HepG2 (cell line): Measurements from ENCODE around the gene TTC1. TPM values are rescaled to one million over a fixed set of nuclear protein-coding genes. Genes with fewer than 3 reads are reported as not detected.

Source experiments
- ATAC-seq: fragments of 200-7000 bp; cut with Tn5 transposase; 3 replicates; pipeline ENCODE4 v1.9.1; 2020; ENCODE audit warnings: mild to moderate bottlenecking, moderate library complexity
- BruUV-seq: library from RNA; stranded (reverse); fragments of 400-500 nt; replicated peaks from 2 replicates; lab custom pipeline; 2021; lab: Mats Ljungman, UMichigan
- CTCF ChIA-PET: fragments of 300-600 bp; formaldehyde crosslinking; extraction: SDS; loops from one replicate; lab custom pipeline; 2021; ENCODE audit warnings: low total read pairs, inconsistent platforms, low intra/inter-chr PET ratio; lab: Yijun Ruan, JAX
- POLR2A ChIA-PET: fragments of 350-600 bp; sonication (Branson Sonifier 250); formaldehyde crosslinking; loops from one replicate; lab custom pipeline; 2020; ENCODE audit warnings: antibody characterized with exemption, inconsistent platforms; lab: Yijun Ruan, JAX
- DNase-seq: peaks from one replicate; pipeline ENCODE4 v3.0.0-alpha.2; 2015; ENCODE audit warnings: low spot score
- FAIRE-seq: peaks from 3 replicates; lab custom pipeline; 2011; peaks lifted over from hg19 to GRCh38; lab: Jason Lieb, UNC
- H2AFZ ChIP-seq: one replicate; pipeline ENCODE4 v1.6.1; 2011; ENCODE audit warnings: low read length, inconsistent platforms
- H3K27ac ChIP-seq: fragments of 300-600 bp; 3 replicates; pipeline ENCODE4 v1.8.0; 2011; ENCODE audit warnings: mixed run types, mild to moderate bottlenecking, mixed read lengths, low read length, inconsistent platforms; ENCODE audit not compliant: insufficient read depth; ENCODE audit errors: extremely low read length
- H3K27me3 ChIP-seq, 2 experiments: fragments of 200-600 bp in 1 of 2; 2 replicates in 1 of 2; 3 replicates in 1 of 2; pipeline versions ENCODE4 v1.6.0 to v1.8.0; 2011; ENCODE audit warnings: low read length in 2 of 2, mild to moderate bottlenecking in 2 of 2, moderate library complexity in 2 of 2, inconsistent platforms in 1 of 2; ENCODE audit not compliant: insufficient read depth in 2 of 2, control insufficient read depth in 1 of 2
- H3K36me3 ChIP-seq, 2 experiments: fragments of 200-600 bp in 1 of 2; replicated peaks in 1 of 2; 2 replicates in 1 of 2; 3 replicates in 1 of 2; pipeline versions ENCODE4 v1.5.1 to v1.8.0; 2011; ENCODE audit warnings: low read length in 2 of 2, inconsistent platforms in 1 of 2; ENCODE audit not compliant: insufficient read depth in 2 of 2, control insufficient read depth in 1 of 2
- H3K4me1 ChIP-seq: 2 replicates; pipeline ENCODE4 v1.5.1; 2012; ENCODE audit warnings: low read length, inconsistent platforms; ENCODE audit not compliant: insufficient read depth
- H3K4me2 ChIP-seq: 2 replicates; pipeline ENCODE4 v1.6.0; 2011; ENCODE audit warnings: low read depth, low read length, inconsistent platforms
- H3K4me3 ChIP-seq, 3 experiments: fragments of 200-600 bp in 1 of 3; sonication (generic), shearing (Covaris generic) in 1 of 3; replicated peaks in 1 of 3; 2 replicates each; pipeline ENCODE4 v1.5.1; 2011 to 2016; ENCODE audit warnings: low read length in 3 of 3, inconsistent platforms in 2 of 3, low read depth in 2 of 3, mild to moderate bottlenecking in 2 of 3, control low read depth in 1 of 3, mixed read lengths in 1 of 3; ENCODE audit not compliant: insufficient read depth in 1 of 3
- H3K79me2 ChIP-seq: one replicate; pipeline ENCODE4 v1.6.1; 2011; ENCODE audit warnings: low read length, inconsistent platforms; ENCODE audit not compliant: insufficient read depth
- H3K9ac ChIP-seq: 2 replicates; pipeline ENCODE4 v1.6.0; 2011; ENCODE audit warnings: mild to moderate bottlenecking, low read depth, low read length, inconsistent platforms; ENCODE audit not compliant: insufficient read depth
- H3K9me3 ChIP-seq: 2 replicates; pipeline ENCODE4 v1.5.1; 2012; ENCODE audit warnings: mild to moderate bottlenecking, low read length
- H4K20me1 ChIP-seq: 2 replicates; pipeline ENCODE4 v1.6.0; 2011; ENCODE audit warnings: inconsistent platforms, mild to moderate bottlenecking, low read length, moderate library complexity; ENCODE audit not compliant: insufficient read depth
- FOSL2 ChIP-seq: sonication (generic); formaldehyde crosslinking; IDR thresholded peaks from 2 replicates; pipeline ENCODE4 v1.4.0; 2020; ENCODE audit warnings: missing genetic modification reagents
- GFI1 ChIP-seq: sonication (generic); formaldehyde crosslinking; IDR thresholded peaks from 2 replicates; pipeline ENCODE4 v1.5.0; 2020; ENCODE audit warnings: missing genetic modification reagents, mild to moderate bottlenecking, borderline replicate concordance
- HDAC1 ChIP-seq: sonication (generic); formaldehyde crosslinking; IDR thresholded peaks from 2 replicates; pipeline ENCODE4 v1.5.1; 2020; ENCODE audit warnings: mild to moderate bottlenecking, missing genetic modification reagents
- HNRNPL ChIP-seq: fragments of 200-400 bp; formaldehyde crosslinking; IDR thresholded peaks from 2 replicates; pipeline ENCODE4 v1.6.1; 2017; ENCODE audit warnings: mild to moderate bottlenecking, low read depth, low read length
- MIER3 ChIP-seq: IDR thresholded peaks from 2 replicates; pipeline ENCODE4 v1.6.1; 2016; ENCODE audit warnings: missing compliant biosample characterization, borderline replicate concordance
- TBX2 ChIP-seq: sonication (generic); formaldehyde crosslinking; IDR thresholded peaks from 2 replicates; pipeline ENCODE4 v1.5.0; 2020; ENCODE audit warnings: missing genetic modification reagents, mild to moderate bottlenecking, borderline replicate concordance
- ZNF124 ChIP-seq: sonication (generic); formaldehyde crosslinking; IDR thresholded peaks from 2 replicates; pipeline ENCODE4 v1.4.0; 2020; ENCODE audit warnings: missing genetic modification reagents
- ZNF260 ChIP-seq: sonication (generic); formaldehyde crosslinking; IDR thresholded peaks from 2 replicates; pipeline ENCODE4 v1.4.0; 2020; ENCODE audit warnings: missing genetic modification reagents, low read depth, mild to moderate bottlenecking, borderline replicate concordance
- ZNF382 ChIP-seq: sonication (generic); formaldehyde crosslinking; IDR thresholded peaks from 2 replicates; pipeline ENCODE4 v1.5.0; 2020; ENCODE audit warnings: missing genetic modification reagents, mild to moderate bottlenecking, borderline replicate concordance
- ZNF850 ChIP-seq: sonication (generic); formaldehyde crosslinking; conservative IDR thresholded peaks from 2 replicates; pipeline ENCODE4 v1.9.0; 2021; ENCODE audit warnings: mild to moderate bottlenecking, missing genetic modification reagents
- WGBS: methylation state at CpG from one replicate; pipeline ENCODE4 v1.1.6; 2017; ENCODE audit warnings: low lambda C conversion rate; 5-methylcytosine and 5-hydroxymethylcytosine counted together
- in situ Hi-C: cut with HindIII; loops from 2 replicates; pipeline ENCODE4 v1.10.0; 2017; ENCODE audit warnings: low pct_unique_long_range_greater_than_20kb; ENCODE audit not compliant: extremely low pct_ligation_motif_present
- intact Hi-C: fragments of 100-400 bp; cut with micrococcal nuclease; formaldehyde crosslinking; loops from one replicate; pipeline ENCODE4 v1.10.0; 2022; ENCODE audit not compliant: unreplicated experiment
- polyA plus RNA-seq, 8 experiments: library from polyadenylated mRNA; depleted of rRNA in 3 of 8; stranded (reverse) in 7 of 8; unstranded in 1 of 8; fragments of >200 nt; fragmentation: Illumina TruSeq in 4 of 8; extraction: Trizol in 4 of 8; gene quantifications; 2 replicates each; pipeline versions ENCODE4 v1.2.1 to v1.2.3, GENCODE V29; 2011 to 2016; ENCODE audit warnings: low read depth in 4 of 8, missing spikeins in 1 of 8, mixed read lengths in 1 of 8; ENCODE audit not compliant: insufficient read depth in 1 of 8
- total RNA-seq, 5 experiments: library from RNA; depleted of rRNA; stranded (reverse); fragments of >200 nt; fragmentation: Illumina TruSeq; extraction: Trizol; gene quantifications; 2 replicates each; pipeline ENCODE4 v1.2.3, GENCODE V29; 2016; ENCODE audit warnings: low read depth in 1 of 5
- TF ChIP-seq, protein P1 (sequence below): sonication (generic); formaldehyde crosslinking; conservative IDR thresholded peaks from 2 replicates; pipeline ENCODE4 v1.4.0; 2020; ENCODE audit warnings: missing genetic modification reagents
- TF ChIP-seq, protein P2 (sequence below): sonication (generic); formaldehyde crosslinking; IDR thresholded peaks from 2 replicates; pipeline ENCODE4 v1.5.1; 2020; ENCODE audit warnings: mild to moderate bottlenecking, missing genetic modification reagents

TTC1 gene
- total and polyA plus RNA-seq, 2 of the 13 experiments (the other 11 are each of a cell fraction or from before 2014, with no cell fraction given): 16.1 to 72.1 TPM

DNA sequence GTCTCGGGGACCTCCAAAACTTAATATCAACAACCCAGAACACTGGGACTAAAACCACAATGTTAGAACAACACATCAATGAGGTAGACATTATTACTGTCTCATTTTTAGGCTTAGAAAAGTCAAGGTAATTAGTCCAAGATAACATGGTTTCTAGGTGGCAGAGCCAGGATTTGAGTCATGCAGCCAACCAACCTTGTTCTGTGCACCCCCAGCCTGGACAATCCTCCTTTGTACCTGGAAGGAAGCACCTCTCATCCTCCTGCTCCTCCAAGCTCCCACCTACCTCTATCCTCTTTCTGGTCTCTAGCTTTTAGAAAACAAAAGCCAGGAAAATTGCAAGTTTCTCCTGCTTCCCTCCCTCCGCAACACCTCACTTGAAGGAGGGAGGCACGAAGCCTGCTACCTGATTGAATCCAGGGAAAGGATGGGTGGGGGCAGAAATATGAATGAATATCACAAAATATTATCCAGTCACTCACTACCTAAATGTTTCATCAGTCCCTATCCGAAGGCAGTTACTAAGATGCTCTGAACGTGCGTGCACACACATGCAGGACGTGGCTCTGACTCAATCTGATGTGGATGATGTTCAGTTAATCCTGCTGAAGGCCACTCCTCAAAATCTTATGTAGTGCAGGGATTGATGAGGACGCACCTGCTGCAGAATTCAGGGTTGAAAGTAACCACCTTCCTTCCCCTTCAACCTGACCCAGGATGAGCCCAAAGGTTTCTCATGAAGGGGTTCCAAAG, 26.3 kb upstream of the TTC1 start:
- ChIA-PET POLR2A (no interaction called here), CTCF (no interaction called here)
- FAIRE-seq: no peak
- no peak for ATAC-seq
- BruUV-seq: no TSS peak
- WGBS: 15% methylated on average over 7 of the region's 8 CpGs
- H3K79me2 ChIP-seq: no peaks in the 10 kb centered on the region
- H3K9me3 ChIP-seq: no peaks in the 10 kb centered on the region
- no peak overlapping the region for H3K9ac ChIP-seq
- H2AFZ ChIP-seq: no peak overlapping the region
- no peaks in the 10 kb centered on the region for H4K20me1 ChIP-seq
- H3K4me2 ChIP-seq: no peak overlapping the region
- intact Hi-C loops: no loop called here
- in situ Hi-C loops: no loop called here
- no peaks in the 10 kb centered on the region for H3K4me1 ChIP-seq
- TF ChIP-seq GFI1 (CRISPR knock-in tag) (no peak), FOSL2 (CRISPR knock-in tag) (no peak)
- no peak overlapping the region for H3K27ac ChIP-seq
- no peaks in the 10 kb centered on the region for H3K36me3 ChIP-seq
- DNase-seq: no peak
- peaks cover 0 to 54% of the 10 kb centered on the region in 2 experiments; a peak in 3 of 5 replicates for H3K27me3 ChIP-seq
- no peak overlapping the region for H3K4me3 ChIP-seq

DNA sequence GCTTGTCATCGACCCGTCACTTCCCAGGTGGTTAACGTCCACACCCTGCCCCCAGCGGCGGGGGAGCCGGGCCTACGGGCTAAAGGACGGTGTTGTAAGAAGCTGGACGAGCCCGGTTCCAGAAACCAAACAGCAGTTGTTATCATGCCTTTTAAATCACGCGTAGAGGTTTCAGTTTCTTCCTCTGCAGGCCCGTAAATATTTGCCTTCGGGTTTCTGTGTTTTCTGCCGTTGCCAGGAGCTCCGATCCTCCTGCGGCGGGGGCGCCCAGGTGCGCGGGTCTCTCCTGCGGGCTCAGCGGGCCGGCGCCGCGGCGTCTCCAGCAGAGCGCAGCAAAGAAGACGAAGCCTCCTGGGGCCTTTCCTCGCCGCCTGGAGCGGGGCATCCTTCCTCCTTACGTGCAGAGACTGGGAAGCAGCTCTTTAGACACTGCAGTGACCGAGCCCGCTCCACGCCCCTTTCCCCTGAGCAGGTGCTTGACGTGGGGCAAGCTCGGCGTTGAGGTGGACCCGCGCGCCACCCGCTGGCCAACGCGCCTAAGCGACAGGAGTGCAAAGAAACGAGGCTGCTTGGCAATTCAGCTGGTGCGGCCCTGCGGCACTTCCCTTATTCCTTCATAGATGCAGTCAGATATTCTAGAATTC, 21.8 kb upstream of the TTC1 start:
- BruUV-seq: no TSS peak
- no peaks in the 10 kb centered on the region for H3K79me2 ChIP-seq
- no peak for TF ChIP-seq ZNF260 (CRISPR knock-in tag)
- TF ChIP-seq, protein P1, sequence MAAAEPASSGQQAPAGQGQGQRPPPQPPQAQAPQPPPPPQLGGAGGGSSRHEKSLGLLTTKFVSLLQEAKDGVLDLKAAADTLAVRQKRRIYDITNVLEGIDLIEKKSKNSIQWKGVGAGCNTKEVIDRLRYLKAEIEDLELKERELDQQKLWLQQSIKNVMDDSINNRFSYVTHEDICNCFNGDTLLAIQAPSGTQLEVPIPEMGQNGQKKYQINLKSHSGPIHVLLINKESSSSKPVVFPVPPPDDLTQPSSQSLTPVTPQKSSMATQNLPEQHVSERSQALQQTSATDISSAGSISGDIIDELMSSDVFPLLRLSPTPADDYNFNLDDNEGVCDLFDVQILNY (CRISPR knock-in tag): no peak
- TF ChIP-seq HNRNPL: no peak
- peak; percentile 24; the same call in 1 of the 2 replicates for TF ChIP-seq MIER3 (CRISPR knock-in tag)
- no peak for TF ChIP-seq ZNF124
- TF ChIP-seq ZNF382 (CRISPR knock-in tag): no peak
- TF ChIP-seq ZNF850 (CRISPR knock-in tag): no peak
- 0 out of 2 replicates have a peak, but pooled peaks have one; percentile 34 for TF ChIP-seq TBX2 (CRISPR knock-in tag)
- TF ChIP-seq HDAC1: peak; percentile 56; the same call in 1 of the 2 replicates
- TF ChIP-seq, protein P2, sequence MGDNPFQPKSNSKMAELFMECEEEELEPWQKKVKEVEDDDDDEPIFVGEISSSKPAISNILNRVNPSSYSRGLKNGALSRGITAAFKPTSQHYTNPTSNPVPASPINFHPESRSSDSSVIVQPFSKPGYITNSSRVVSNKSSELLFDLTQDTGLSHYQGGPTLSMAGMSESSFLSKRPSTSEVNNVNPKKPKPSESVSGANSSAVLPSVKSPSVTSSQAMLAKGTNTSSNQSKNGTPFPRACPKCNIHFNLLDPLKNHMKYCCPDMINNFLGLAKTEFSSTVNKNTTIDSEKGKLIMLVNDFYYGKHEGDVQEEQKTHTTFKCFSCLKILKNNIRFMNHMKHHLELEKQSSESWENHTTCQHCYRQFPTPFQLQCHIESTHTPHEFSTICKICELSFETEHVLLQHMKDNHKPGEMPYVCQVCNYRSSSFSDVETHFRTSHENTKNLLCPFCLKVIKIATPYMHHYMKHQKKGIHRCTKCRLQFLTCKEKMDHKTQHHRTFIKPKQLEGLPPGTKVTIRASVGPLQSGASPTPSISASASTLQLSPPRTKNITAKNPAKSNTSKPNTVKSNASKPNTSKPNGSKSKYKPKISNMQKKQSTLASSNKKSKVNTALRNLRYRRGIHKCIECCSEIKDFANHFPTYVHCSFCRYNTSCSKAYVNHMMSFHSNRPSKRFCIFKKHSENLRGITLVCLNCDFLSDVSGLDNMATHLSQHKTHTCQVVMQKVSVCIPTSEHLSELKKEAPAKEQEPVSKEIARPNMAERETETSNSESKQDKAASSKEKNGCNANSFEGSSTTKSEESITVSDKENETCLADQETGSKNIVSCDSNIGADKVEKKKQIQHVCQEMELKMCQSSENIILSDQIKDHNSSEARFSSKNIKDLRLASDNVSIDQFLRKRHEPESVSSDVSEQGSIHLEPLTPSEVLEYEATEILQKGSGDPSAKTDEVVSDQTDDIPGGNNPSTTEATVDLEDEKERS (CRISPR knock-in tag): 0 out of 2 replicates have a peak, but pooled peaks have one; percentile 45

More for the DNA sequence above, 21.8 kb upstream of the TTC1 start:
- Histone ChIP-seq H3K4me1 (no peaks in the 10 kb centered on the region), H3K27ac (no peak overlapping the region), H3K27me3 (peaks cover 0 to 48% of the 10 kb centered on the region in 2 experiments; a peak in 4 of 5 replicates), H3K4me3 (peak overlapping the region; percentile 45 to 69 (median 56); a peak in 5 of 6 replicates), H3K9ac (peak overlapping the region; percentile 33; the same call in 1 of the 2 replicates), H3K36me3 (no peaks in the 10 kb centered on the region), H3K9me3 (no peaks in the 10 kb centered on the region), H3K4me2 (peak overlapping the region; percentile 85), H4K20me1 (no peaks in the 10 kb centered on the region), H2AFZ (no peak overlapping the region)
- peak; percentile 99 for ATAC-seq
- WGBS: 2% methylated on average over 10 of the region's 50 CpGs
- ChIA-PET CTCF (interaction anchor here (1.6 to 2.0 kb wide), 2 partner anchors 471 to 543 kb away, joined by 7 to 15 read pairs; no protein-coding TSS in a partner anchor), POLR2A (interaction anchor here (0.7 kb wide), 1 partner anchor 22 kb away, joined by 3 read pairs; the partner anchor contains the start of gene TTC1)
- in situ Hi-C loops (loop anchor here (5.0 kb wide), 1 partner anchor 540 kb away; no protein-coding TSS in a partner anchor), intact Hi-C loops (loop anchor here (1.0 to 5.0 kb wide), 3 partner anchors 471 to 830 kb away; no protein-coding TSS in a partner anchor)
- FAIRE-seq: no peak
- DNase-seq: peak; percentile 34
